Measurements from ENCODE around the gene MID1IP1.

Gene MID1IP1

DNA sequence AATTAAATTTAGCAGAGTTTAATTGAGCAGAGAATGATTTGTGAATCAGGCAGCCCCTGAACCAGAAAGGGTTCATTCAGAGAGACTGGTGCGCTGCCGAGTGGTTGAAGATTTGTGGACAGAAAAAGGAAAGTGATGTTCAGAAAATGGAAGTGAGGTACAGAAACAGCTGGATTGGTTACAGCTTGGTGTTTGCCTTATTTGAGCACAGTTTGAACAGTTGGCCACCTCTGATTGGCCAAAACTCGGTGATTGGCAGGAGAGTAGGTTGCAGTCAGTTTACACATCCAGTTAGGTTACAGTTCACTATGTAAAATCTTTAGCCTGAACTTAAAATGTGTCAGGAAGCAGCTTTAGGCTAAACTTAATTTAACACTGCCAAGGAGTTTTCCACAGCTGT lies 14.9 kb downstream of the MID1IP1 start:
- no peak for DNase-seq

GRCh38 chrX:38817004-38817703 lies 15.9 kb downstream of the MID1IP1 start:
- no peak for DNase-seq

DNA sequence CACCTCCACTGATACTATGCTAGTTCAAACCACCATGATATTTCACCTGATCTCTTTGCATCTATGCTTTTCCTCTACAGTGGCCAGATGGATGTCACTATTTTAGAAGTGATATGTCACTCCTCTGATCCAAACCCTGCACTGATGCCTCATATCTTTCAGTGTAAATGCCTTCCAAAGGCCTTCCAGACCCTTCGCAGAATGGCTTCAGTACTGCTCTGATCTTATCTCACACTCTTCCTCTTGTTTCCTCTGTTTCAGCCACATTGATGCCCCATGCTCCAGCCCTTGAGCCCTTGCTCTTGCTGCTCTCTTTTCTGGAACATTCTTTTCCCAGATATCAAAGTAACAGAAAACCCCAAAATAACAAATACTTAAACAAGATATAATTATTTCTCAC lies 17.9 kb downstream of the MID1IP1 start:
- no peak for DNase-seq

DNA sequence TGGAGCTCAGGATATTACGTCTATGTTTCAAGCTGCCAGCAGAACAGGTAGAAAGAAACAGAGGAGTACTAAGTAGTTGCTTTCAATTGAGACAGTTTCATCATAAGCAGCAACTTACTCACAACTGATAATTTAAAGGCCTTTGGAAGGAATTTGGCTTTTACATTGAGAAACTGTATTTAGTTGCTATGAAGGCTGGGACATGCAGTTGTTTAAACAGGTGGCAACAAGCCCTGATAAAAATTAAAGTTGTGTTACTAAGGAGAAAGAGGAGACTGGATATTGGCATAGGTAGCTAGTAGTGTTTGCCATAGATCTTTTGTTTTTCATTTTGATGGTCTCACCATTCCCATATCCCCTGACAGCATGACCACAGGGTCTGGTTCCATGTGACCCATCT lies 18.4 kb downstream of the MID1IP1 start:
- no peak for DNase-seq

DNA sequence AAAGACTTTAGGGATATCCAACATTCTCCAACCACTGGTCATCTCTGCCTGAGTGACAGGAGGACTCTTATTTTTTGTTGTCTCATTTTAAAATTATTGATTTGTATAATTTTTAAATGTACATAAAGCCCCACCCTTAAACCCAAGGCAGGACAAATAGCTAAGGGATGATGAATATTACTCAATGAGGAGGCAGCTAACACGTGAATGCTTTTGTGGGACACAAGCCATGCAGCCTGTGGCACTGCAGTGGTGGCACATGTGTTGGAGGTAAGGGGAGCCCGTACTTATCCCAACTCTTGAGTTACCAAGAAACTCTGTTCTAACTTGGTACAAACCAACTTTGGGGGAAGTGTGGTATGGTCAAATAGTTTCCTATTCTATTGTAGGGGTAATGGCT lies 19.5 kb downstream of the MID1IP1 start:
- no peak for DNase-seq

DNA sequence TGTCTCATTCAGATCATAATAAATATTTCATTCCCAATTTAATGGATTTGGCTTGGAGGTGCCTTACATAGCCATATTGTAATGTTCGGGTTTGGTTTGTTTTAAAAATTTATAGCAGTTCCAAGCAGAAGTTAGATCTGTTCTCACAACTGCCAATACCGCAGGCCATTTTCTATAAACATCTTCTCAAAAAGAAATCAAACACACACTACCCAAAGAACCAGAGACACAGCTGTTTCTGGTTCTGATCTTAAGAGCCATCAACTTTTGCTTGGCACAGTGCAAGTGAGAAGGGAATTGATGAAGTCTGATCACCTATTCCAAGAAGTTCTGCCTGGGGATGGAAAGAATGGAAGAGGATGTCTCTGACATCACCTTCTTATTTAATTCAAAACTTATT lies 22.9 kb downstream of the MID1IP1 start:
- no peak for DNase-seq

DNA sequence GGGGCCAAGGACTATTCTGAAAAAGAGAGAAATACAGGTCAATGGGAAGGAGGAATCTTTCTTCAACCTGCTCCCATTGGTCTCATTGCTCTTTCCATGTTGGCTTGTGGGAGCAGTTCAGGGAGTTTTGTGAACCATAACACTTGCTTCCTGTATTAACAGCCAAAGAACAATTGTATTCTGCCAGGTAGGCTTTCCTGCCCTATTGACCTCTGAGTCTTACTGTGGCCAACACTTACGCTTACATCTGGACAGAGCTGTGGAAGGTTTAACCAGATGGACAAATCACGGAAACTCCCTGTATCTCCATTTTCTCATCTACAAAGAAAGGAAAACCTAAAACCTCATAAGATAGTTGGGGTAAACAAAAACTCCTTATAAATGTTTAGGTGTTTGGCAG lies 30.7 kb downstream of the MID1IP1 start:
- no peak for DNase-seq

GRCh38 chrX:38837389-38837788 lies 36.1 kb downstream of the MID1IP1 start:
- DNase-seq: no peak

- no peak for DNase-seq
Measured at GRCh38 chrX:38839277-38839676, 38.0 kb downstream of the MID1IP1 start.

- no peak for DNase-seq
Measured at GRCh38 chrX:38839944-38840343, 38.7 kb downstream of the MID1IP1 start.

- no peak for DNase-seq
Measured at GRCh38 chrX:38841750-38842149, 40.5 kb downstream of the MID1IP1 start.

GRCh38 chrX:38845426-38845825 lies 44.2 kb downstream of the MID1IP1 start:
- DNase-seq: no peak

DNA sequence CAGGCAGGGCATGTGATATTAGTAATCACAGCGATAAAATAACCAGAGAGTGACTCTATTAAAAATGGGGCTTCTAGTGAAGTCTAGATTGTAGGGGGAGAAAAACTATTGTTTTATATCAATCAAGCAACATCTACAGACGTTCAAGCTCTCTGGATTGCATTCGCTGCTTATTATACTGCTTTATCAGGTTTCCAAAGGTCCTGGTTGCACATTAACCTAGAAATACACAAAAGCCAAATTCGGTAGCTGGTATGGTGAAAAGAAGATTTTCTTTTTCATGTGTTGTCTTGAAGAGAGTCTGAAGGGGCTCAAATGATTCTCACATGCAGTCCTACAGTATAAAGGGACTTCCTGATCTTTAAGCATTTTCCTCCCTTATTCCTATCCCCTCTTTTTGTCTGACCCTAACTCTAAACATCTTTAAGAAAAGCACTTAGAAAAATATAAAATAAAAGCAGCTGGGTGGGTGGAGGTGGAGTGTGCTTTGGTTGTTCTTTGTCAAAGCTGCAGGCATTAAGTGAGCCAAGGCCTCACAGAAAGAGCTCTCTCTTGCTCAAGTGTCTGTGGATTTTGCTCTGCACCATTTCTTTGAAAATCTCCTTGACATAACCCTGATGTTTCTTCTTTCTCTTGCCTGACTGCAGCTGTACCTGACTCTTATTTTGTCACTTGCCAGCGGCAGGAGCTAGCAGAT lies 46.1 kb downstream of the MID1IP1 start:
- DNase-seq: no peak

GRCh38 chrX:38847903-38848230 lies 46.6 kb downstream of the MID1IP1 start:
- no peak for DNase-seq

GRCh38 chrX:38848671-38849455 lies 47.6 kb downstream of the MID1IP1 start:
- no peak for DNase-seq

GRCh38 chrX:38850807-38851544 lies 49.7 kb downstream of the MID1IP1 start:
- no peak for DNase-seq

DNA sequence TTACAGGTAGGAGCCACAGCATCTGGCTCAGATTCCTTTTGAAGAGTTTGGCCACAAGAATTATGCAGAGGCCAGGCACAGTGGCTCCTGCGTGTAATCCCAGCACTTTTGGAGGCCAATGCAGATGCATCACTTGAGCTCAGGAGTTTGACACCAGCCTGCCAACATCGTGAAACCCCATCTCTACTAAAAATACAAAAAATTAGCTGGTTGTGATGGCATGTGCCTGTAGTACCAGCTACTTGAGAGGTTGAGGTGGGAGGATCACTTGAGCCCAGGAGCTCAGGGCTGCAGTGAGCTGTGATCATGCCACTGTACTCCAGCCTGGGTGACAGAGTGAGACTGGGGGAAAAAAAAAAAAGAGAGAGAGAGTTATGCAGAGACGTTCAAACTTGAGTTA lies 53.0 kb downstream of the MID1IP1 start:
- no peak for DNase-seq
